Mesendoderm (in vitro differentiated cells): ENCODE measurements around the gene SERPINB7.
"Not testable (repeated sequence)": the region's sequence is repeated elsewhere in the genome, so short reads cannot be mapped to it uniquely, and the experiment has no call there.

Experiments used
- DNase-seq: peaks from one replicate; pipeline ENCODE4 v3.0.0; 2013
- H2AK5ac ChIP-seq: 2 replicates; pipeline ENCODE4 v1.6.1; 2013; ENCODE audit warnings: low read length, inconsistent platforms
- H2BK120ac ChIP-seq: 2 replicates; pipeline ENCODE4 v1.6.1; 2013; ENCODE audit warnings: low read depth, mild to moderate bottlenecking, low read length, moderate library complexity, mixed read lengths
- H2BK15ac ChIP-seq: replicated peaks from 2 replicates; pipeline ENCODE4 v1.6.1; 2013; ENCODE audit warnings: low read depth, mild to moderate bottlenecking, moderate library complexity
- H2BK5ac ChIP-seq: 2 replicates; pipeline ENCODE4 v1.6.1; 2013; ENCODE audit warnings: low read length, inconsistent platforms
- H3K18ac ChIP-seq: 2 replicates; pipeline ENCODE4 v1.6.1; 2013; ENCODE audit warnings: mild to moderate bottlenecking, low read length, mixed read lengths
- H3K23ac ChIP-seq: one replicate; pipeline ENCODE4 v1.6.1; 2013; ENCODE audit warnings: low read length
- H3K27ac ChIP-seq: 2 replicates; pipeline ENCODE4 v1.5.1; 2013; ENCODE audit warnings: low read depth, mild to moderate bottlenecking, inconsistent platforms, low read length, moderate library complexity
- H3K27me3 ChIP-seq: 2 replicates; pipeline ENCODE4 v1.6.1; 2013; ENCODE audit warnings: low read length, control low read depth, mild to moderate bottlenecking, inconsistent platforms; ENCODE audit not compliant: insufficient read depth, poor library complexity
- H3K36me3 ChIP-seq: 2 replicates; pipeline ENCODE4 v1.6.1; 2013; ENCODE audit warnings: low read length, inconsistent platforms; ENCODE audit not compliant: control insufficient read depth, insufficient read depth
- H3K4ac ChIP-seq: one replicate; pipeline ENCODE4 v1.6.1; 2013; ENCODE audit warnings: low read depth, mild to moderate bottlenecking, low read length, moderate library complexity
- H3K4me1 ChIP-seq: 2 replicates; pipeline ENCODE4 v1.6.1; 2013; ENCODE audit warnings: low read depth, low read length, inconsistent platforms; ENCODE audit not compliant: control insufficient read depth
- H3K4me2 ChIP-seq: 2 replicates; pipeline ENCODE4 v1.6.1; 2013; ENCODE audit warnings: low read length
- H3K4me3 ChIP-seq: 2 replicates; pipeline ENCODE4 v1.5.1; 2013; ENCODE audit warnings: mild to moderate bottlenecking, low read length
- H3K56ac ChIP-seq: one replicate; pipeline ENCODE4 v1.6.1; 2013; ENCODE audit warnings: low read length
- H3K79me1 ChIP-seq: 2 replicates; pipeline ENCODE4 v1.6.1; 2013; ENCODE audit warnings: low read length, inconsistent platforms
- H3K79me2 ChIP-seq: 2 replicates; pipeline ENCODE4 v1.6.1; 2013; ENCODE audit warnings: mild to moderate bottlenecking, low read length; ENCODE audit not compliant: control insufficient read depth, insufficient read depth
- H3K9ac ChIP-seq: 2 replicates; pipeline ENCODE4 v1.6.1; 2013; ENCODE audit warnings: low read length, inconsistent platforms
- H4K5ac ChIP-seq: one replicate; pipeline ENCODE4 v1.6.1; 2013; ENCODE audit warnings: low read length
- H4K8ac ChIP-seq: one replicate; pipeline ENCODE4 v1.6.1; 2013; ENCODE audit warnings: low read depth, mild to moderate bottlenecking, control low read depth, low read length, moderate library complexity
- WGBS: extraction: QIAGEN DNeasy Blood & Tissue Kit; methylation state at CpG from one replicate; pipeline ENCODE4 v1.1.7; 2013; ENCODE audit warnings: low lambda C conversion rate, missing lambda C conversion rate; ENCODE audit not compliant: insufficient coverage; ENCODE audit errors: extremely low coverage; 5-methylcytosine and 5-hydroxymethylcytosine counted together

Gene SERPINB7

GRCh38 chr18:63758615-63759240, 16.5 kb upstream of the SERPINB7 start:
- Histone ChIP-seq H3K4me1 (no peaks in the 10 kb centered on the region), H3K4me2 (no peak overlapping the region), H3K4ac (no peak overlapping the region), H3K27ac (no peak overlapping the region), H2BK15ac (no peak overlapping the region), H2AK5ac (no peak overlapping the region), H4K8ac (no peak overlapping the region), H3K4me3 (no peak overlapping the region), H2BK5ac (no peak overlapping the region), H3K36me3 (no peaks in the 10 kb centered on the region), H4K5ac (no peak overlapping the region), H3K23ac (no peak overlapping the region), H3K79me1 (no peaks in the 10 kb centered on the region), H3K18ac (no peak overlapping the region), H3K27me3 (peaks cover 2% of the 10 kb centered on the region), H3K79me2 (no peaks in the 10 kb centered on the region), H3K9ac (no peak overlapping the region), H2BK120ac (no peak overlapping the region), H3K56ac (no peak overlapping the region)
- no peak for DNase-seq
- no CpG with 5 or more reads among the region's 3 CpGs for WGBS

GRCh38 chr18:63759786-63760185, 15.4 kb upstream of the SERPINB7 start:
- H3K18ac ChIP-seq, H3K79me2 ChIP-seq, H3K4me2 ChIP-seq, H3K56ac ChIP-seq, H2BK120ac ChIP-seq, DNase-seq, H2BK5ac ChIP-seq, H3K23ac ChIP-seq, H4K8ac ChIP-seq, H3K79me1 ChIP-seq, H2BK15ac ChIP-seq, H3K4me3 ChIP-seq, H3K27me3 ChIP-seq, H4K5ac ChIP-seq, H3K36me3 ChIP-seq, H3K4ac ChIP-seq, H3K4me1 ChIP-seq, H3K9ac ChIP-seq, H3K27ac ChIP-seq, H2AK5ac ChIP-seq: not testable (repeated sequence)
- WGBS: no CpG with 5 or more reads among the region's 2 CpGs

- no peak overlapping the region for H2BK15ac ChIP-seq
- H3K23ac ChIP-seq: no peak overlapping the region
- H3K4ac ChIP-seq: no peak overlapping the region
- H3K4me2 ChIP-seq: no peak overlapping the region
- H3K9ac ChIP-seq: no peak overlapping the region
- H3K27ac ChIP-seq: no peak overlapping the region
- no peak overlapping the region for H3K18ac ChIP-seq
- H2BK5ac ChIP-seq: no peak overlapping the region
- no peak overlapping the region for H4K5ac ChIP-seq
- no peak overlapping the region for H3K56ac ChIP-seq
- no peak overlapping the region for H3K4me3 ChIP-seq
- WGBS: no CpG with 5 or more reads among the region's 1 CpG
- no peaks in the 10 kb centered on the region for H3K79me2 ChIP-seq
- no peaks in the 10 kb centered on the region for H3K79me1 ChIP-seq
- no peaks in the 10 kb centered on the region for H3K36me3 ChIP-seq
- H2BK120ac ChIP-seq: no peak overlapping the region
- H3K27me3 ChIP-seq: no peaks in the 10 kb centered on the region
- no peaks in the 10 kb centered on the region for H3K4me1 ChIP-seq
- H2AK5ac ChIP-seq: no peak overlapping the region
- no peak overlapping the region for H4K8ac ChIP-seq
- no peak for DNase-seq
Measured at GRCh38 chr18:63762518-63762917, 12.7 kb upstream of the SERPINB7 start.

- Histone ChIP-seq H3K9ac (no peak overlapping the region), H3K18ac (no peak overlapping the region), H3K27ac (no peak overlapping the region), H3K36me3 (no peaks in the 10 kb centered on the region), H2BK5ac (no peak overlapping the region), H2BK120ac (no peak overlapping the region), H2AK5ac (no peak overlapping the region), H3K23ac (no peak overlapping the region), H3K4me1 (no peaks in the 10 kb centered on the region), H3K79me1 (no peaks in the 10 kb centered on the region), H3K27me3 (no peaks in the 10 kb centered on the region), H2BK15ac (no peak overlapping the region), H3K4ac (no peak overlapping the region), H4K5ac (no peak overlapping the region), H3K56ac (no peak overlapping the region), H3K4me2 (no peak overlapping the region), H4K8ac (no peak overlapping the region), H3K79me2 (no peaks in the 10 kb centered on the region), H3K4me3 (no peak overlapping the region)
- WGBS: no CpG with 5 or more reads among the region's 3 CpGs
- DNase-seq: no peak
Measured at GRCh38 chr18:63763831-63764600, 11.2 kb upstream of the SERPINB7 start.

GRCh38 chr18:63765837-63766236, 9.4 kb upstream of the SERPINB7 start:
- H2BK120ac ChIP-seq: no peak overlapping the region
- no peak overlapping the region for H3K18ac ChIP-seq
- no peaks in the 10 kb centered on the region for H3K79me2 ChIP-seq
- no peaks in the 10 kb centered on the region for H3K79me1 ChIP-seq
- H3K4me2 ChIP-seq: no peak overlapping the region
- no peak overlapping the region for H3K56ac ChIP-seq
- H3K9ac ChIP-seq: no peak overlapping the region
- H2AK5ac ChIP-seq: no peak overlapping the region
- no CpG with 5 or more reads among the region's 2 CpGs for WGBS
- no peak overlapping the region for H3K27ac ChIP-seq
- no peaks in the 10 kb centered on the region for H3K4me1 ChIP-seq
- H3K4me3 ChIP-seq: no peak overlapping the region
- no peaks in the 10 kb centered on the region for H3K27me3 ChIP-seq
- no peaks in the 10 kb centered on the region for H3K36me3 ChIP-seq
- no peak for DNase-seq
- H3K23ac ChIP-seq: no peak overlapping the region
- H2BK15ac ChIP-seq: no peak overlapping the region
- no peak overlapping the region for H3K4ac ChIP-seq
- H4K8ac ChIP-seq: no peak overlapping the region
- H2BK5ac ChIP-seq: no peak overlapping the region
- no peak overlapping the region for H4K5ac ChIP-seq
